DMS53 (cell line): ENCODE measurements around the gene PPP2R5C.
A peak's percentile ranks its signal among the peaks of the same experiment; 100 is the strongest.
"Not testable (repeated sequence)": the region's sequence is repeated elsewhere in the genome, so short reads cannot be mapped to it uniquely, and the experiment has no call there.

ENCODE experiments used
- DNase-seq: peaks from one replicate; lab custom pipeline; 2025; lab: John Stamatoyannopoulos, UW

Gene PPP2R5C

GRCh38 chr14:101761032-101761880 lies at the start of gene PPP2R5C:
Gene PPP2R5C (plus strand): TSS chr14:101761709. CDS start chr14:101761894, 185 bp downstream.
- DNase-seq: peak; percentile 90

GRCh38 chr14:101711857-101712233 lies 49.7 kb upstream of the PPP2R5C start:
- DNase-seq: not testable (repeated sequence)

- DNase-seq: not testable (repeated sequence)
These were observed 49.2 kb upstream of the PPP2R5C start for GRCh38 chr14:101712341-101712740.

- not testable (repeated sequence) for DNase-seq
These were observed 48.4 kb upstream of the PPP2R5C start for GRCh38 chr14:101713091-101713490.

- DNase-seq: no peak
These were observed 47.7 kb upstream of the PPP2R5C start for GRCh38 chr14:101713621-101714349.

GRCh38 chr14:101714394-101714793 lies 47.1 kb upstream of the PPP2R5C start:
- no peak for DNase-seq

GRCh38 chr14:101715210-101716076 lies 46.1 kb upstream of the PPP2R5C start:
- no peak for DNase-seq

- no peak for DNase-seq
These were observed 45.2 kb upstream of the PPP2R5C start for GRCh38 chr14:101716077-101716950.

- DNase-seq: no peak
These were observed 44.4 kb upstream of the PPP2R5C start for GRCh38 chr14:101716956-101717662.

- no peak for DNase-seq
These were observed 43.6 kb upstream of the PPP2R5C start for GRCh38 chr14:101717663-101718490.

- no peak for DNase-seq
These were observed 42.4 kb upstream of the PPP2R5C start for GRCh38 chr14:101719045-101719645.

GRCh38 chr14:101719708-101720107 lies 41.8 kb upstream of the PPP2R5C start:
- DNase-seq: no peak

GRCh38 chr14:101721111-101721510 lies 40.4 kb upstream of the PPP2R5C start:
- DNase-seq: no peak

- no peak for DNase-seq
These were observed 39.4 kb upstream of the PPP2R5C start for GRCh38 chr14:101721951-101722661.

- peak; percentile 9 for DNase-seq
These were observed 38.4 kb upstream of the PPP2R5C start for GRCh38 chr14:101723061-101723595.

GRCh38 chr14:101725652-101726051 lies 35.9 kb upstream of the PPP2R5C start:
- DNase-seq: not testable (repeated sequence)

GRCh38 chr14:101726295-101726953 lies 35.1 kb upstream of the PPP2R5C start:
- DNase-seq: no peak

- DNase-seq: no peak
These were observed 34.6 kb upstream of the PPP2R5C start for GRCh38 chr14:101726954-101727302.
